ENCODE results near the gene BRINP2. TPM values are rescaled to one million over a fixed set of nuclear protein-coding genes. Genes with fewer than 3 reads are reported as not detected.

Gene BRINP2
- total RNA-seq, 4 donors from 2014 or later, result 0.16 to 2.4 (median 0.40) TPM

DNA sequence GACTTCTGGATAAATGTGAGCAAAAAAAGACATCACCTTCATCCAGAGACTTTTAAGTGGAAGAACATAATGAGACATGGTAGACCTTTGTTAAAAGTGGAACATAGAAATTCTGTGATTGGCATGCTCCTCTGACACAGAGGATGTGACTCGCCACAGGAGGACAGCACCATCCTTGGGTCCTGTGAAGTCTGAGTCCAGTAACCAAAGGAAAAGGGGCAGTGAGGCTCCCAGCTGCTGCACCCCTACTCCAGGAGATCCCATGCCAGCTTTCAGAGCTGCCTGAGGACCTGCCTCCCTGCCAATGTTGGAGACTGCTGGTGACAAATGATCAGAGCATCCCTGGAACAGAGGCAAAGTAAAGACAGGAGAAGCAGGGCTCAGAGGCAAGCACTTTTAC lies 136.2 kb downstream of the BRINP2 start:
- ATAC-seq (ENCODE audit: low FRiP score) (no peak), DNase-seq (ENCODE audit: low spot score) (no peak)
- no peak for TF ChIP-seq CTCF (IDR thresholded peaks at IDR 0.05)

DNA sequence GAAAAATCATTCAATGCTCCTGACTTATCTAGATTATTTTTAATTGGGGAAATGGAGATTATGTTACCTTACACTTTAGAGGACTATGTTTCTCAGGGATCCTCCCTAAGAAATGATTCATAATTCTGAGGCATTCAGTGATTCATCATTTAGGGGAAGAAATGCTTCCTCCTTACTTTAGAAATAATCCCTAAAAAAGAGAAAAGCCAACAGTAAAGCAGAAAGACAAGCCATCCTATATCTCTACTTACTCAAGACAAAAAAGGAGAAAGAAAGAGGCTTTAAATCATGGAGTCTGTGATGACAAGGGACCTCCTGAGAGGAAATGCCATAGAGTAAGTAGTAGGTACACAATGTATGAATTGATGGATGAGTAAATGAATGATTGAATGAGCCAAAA lies 137.0 kb downstream of the BRINP2 start:
- no peak for TF ChIP-seq CTCF (IDR thresholded peaks at IDR 0.05)
- no peak for DNase-seq (ENCODE audit: low spot score)
- ATAC-seq (ENCODE audit: low FRiP score), result peak; percentile 69

- DNase-seq (ENCODE audit: low spot score) (no peak), ATAC-seq (ENCODE audit: low FRiP score) (no peak)
- no peak for TF ChIP-seq CTCF (IDR thresholded peaks at IDR 0.05)
Observed at GRCh38 chr1:177309880-177310279, 139.1 kb downstream of the BRINP2 start.

- ATAC-seq (ENCODE audit: low FRiP score) (no peak), DNase-seq (ENCODE audit: low spot score) (no peak)
- no peak for TF ChIP-seq CTCF (IDR thresholded peaks at IDR 0.05)
Observed at GRCh38 chr1:177310326-177310725, 139.6 kb downstream of the BRINP2 start.

DNA sequence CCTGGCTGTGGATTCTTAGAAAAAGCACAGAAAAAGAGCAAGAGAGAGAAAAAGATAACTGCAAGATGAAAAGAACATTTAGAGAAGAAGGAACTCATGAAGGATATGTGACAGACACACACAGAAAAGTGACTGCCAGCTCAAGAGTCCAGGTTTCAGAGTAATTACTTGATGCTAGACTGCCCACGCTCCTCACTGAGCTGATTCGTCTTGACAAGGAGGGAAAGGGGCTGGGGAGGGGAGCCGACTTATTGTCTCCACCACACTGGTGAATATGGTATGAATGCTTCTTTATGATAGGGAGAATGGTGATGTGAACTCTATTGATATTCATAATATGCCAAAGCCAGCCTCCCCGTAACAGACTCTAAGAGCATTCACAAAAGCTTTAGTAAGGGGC lies 140.4 kb downstream of the BRINP2 start:
- no peak for DNase-seq (ENCODE audit: low spot score)
- ATAC-seq (ENCODE audit: low FRiP score), result no peak
- no peak for TF ChIP-seq CTCF (IDR thresholded peaks at IDR 0.05)

- ATAC-seq (ENCODE audit: low FRiP score) (no peak), DNase-seq (ENCODE audit: low spot score) (no peak)
- TF ChIP-seq CTCF (IDR thresholded peaks at IDR 0.05), result no peak
Observed at GRCh38 chr1:177311586-177311985, 140.8 kb downstream of the BRINP2 start.

GRCh38 chr1:177315261-177315660 lies 144.5 kb downstream of the BRINP2 start:
- no peak for DNase-seq (ENCODE audit: low spot score)
- ATAC-seq (ENCODE audit: low FRiP score), result no peak
- no peak for TF ChIP-seq CTCF (IDR thresholded peaks at IDR 0.05)

Data from omental fat pad (tissue), 4 donors.